ENCODE measurements around the gene C12orf43. TPM values are rescaled to one million over a fixed set of nuclear protein-coding genes. Genes with fewer than 3 reads are reported as not detected.

C12orf43 gene
- total RNA-seq, 1 experiment from 2014 or later, result 35.4 TPM

- H3K9me2 ChIP-seq (replicated peaks; ENCODE audit: low read length), result no peaks in the 10 kb centered on the region
- no peak overlapping the region for H2AFZ ChIP-seq (ENCODE audit: low read length)
- H3K27ac ChIP-seq (ENCODE audit: low read length), result no peak overlapping the region
- no peak overlapping the region for H3K4me3 ChIP-seq (ENCODE audit: low read length)
- no peak for DNase-seq
- no peaks in the 10 kb centered on the region for H3K27me3 ChIP-seq (ENCODE audit: low read length)
- H3F3A ChIP-seq (ENCODE audit: low read length, unreplicated experiment), result no peaks in the 10 kb centered on the region
- no peaks in the 10 kb centered on the region for H3K4me1 ChIP-seq (ENCODE audit: insufficient read depth, low read length)
- POLR2A ChIA-PET (ENCODE audit: unreplicated experiment), result no interaction called here
- H3K79me2 ChIP-seq (ENCODE audit: low read length), result no peaks in the 10 kb centered on the region
- no peaks in the 10 kb centered on the region for H3K36me3 ChIP-seq (ENCODE audit: low read depth, low read length)
- H3K9me3 ChIP-seq (ENCODE audit: low read length), result no peaks in the 10 kb centered on the region
- ATAC-seq, result no peak
- no peak overlapping the region for H3K4me2 ChIP-seq (ENCODE audit: low read length)
- TF ChIP-seq, protein P1, sequence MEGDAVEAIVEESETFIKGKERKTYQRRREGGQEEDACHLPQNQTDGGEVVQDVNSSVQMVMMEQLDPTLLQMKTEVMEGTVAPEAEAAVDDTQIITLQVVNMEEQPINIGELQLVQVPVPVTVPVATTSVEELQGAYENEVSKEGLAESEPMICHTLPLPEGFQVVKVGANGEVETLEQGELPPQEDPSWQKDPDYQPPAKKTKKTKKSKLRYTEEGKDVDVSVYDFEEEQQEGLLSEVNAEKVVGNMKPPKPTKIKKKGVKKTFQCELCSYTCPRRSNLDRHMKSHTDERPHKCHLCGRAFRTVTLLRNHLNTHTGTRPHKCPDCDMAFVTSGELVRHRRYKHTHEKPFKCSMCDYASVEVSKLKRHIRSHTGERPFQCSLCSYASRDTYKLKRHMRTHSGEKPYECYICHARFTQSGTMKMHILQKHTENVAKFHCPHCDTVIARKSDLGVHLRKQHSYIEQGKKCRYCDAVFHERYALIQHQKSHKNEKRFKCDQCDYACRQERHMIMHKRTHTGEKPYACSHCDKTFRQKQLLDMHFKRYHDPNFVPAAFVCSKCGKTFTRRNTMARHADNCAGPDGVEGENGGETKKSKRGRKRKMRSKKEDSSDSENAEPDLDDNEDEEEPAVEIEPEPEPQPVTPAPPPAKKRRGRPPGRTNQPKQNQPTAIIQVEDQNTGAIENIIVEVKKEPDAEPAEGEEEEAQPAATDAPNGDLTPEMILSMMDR (conservative IDR thresholded peaks at IDR 0.05; ENCODE audit: low read depth, low read length), result no peak
- TF ChIP-seq EZH2 (IDR thresholded peaks at IDR 0.05; ENCODE audit: low read length, unreplicated experiment) (no peak), EZH2phosphoT487 (IDR thresholded peaks at IDR 0.05; ENCODE audit: borderline replicate concordance, low read length) (no peak)
- H3K9ac ChIP-seq (ENCODE audit: low read length), result no peak overlapping the region
- intact Hi-C loops (cut with micrococcal nuclease), result no loop called here
- H4K20me1 ChIP-seq (ENCODE audit: low read length), result no peaks in the 10 kb centered on the region
- CTCF ChIA-PET, result no interaction called here
- BruUV-seq (replicated peaks), result no TSS peak
These were observed 34.8 kb downstream of the C12orf43 start for GRCh38 chr12:120981407-120981941.

DNA sequence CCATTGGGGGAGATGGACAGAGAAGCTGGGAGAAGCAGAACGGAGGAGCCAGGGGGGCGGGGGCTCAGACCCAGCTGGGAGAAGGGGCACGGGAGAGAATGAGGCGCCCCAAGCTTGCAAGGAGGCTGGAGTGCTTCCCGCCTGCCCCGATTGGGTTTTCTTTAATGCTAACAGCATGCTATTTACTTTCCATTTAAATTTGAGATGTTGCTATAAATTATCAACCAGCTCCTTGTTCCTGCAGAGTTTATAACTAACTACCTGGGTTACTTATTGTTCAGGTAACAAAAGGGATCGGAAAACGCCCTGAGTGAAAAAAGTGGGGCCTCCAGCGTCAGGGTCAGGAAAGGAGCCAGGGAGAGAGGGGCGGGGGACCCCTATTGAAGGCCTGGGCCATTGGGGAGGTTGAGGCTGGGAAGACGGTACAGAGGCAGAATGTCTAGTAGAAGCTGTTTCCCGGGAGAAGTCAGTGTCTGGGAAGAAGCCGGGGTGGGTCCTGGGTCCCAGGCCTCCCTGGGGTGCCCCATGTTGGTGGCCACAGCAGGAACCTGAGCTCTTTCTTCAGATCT lies 35.4 kb downstream of the C12orf43 start:
- Histone ChIP-seq H3K9me2 (replicated peaks; ENCODE audit: low read length) (no peaks in the 10 kb centered on the region), H3K4me3 (ENCODE audit: low read length) (no peak overlapping the region), H2AFZ (ENCODE audit: low read length) (no peak overlapping the region), H3K4me1 (ENCODE audit: insufficient read depth, low read length) (no peaks in the 10 kb centered on the region), H3K4me2 (ENCODE audit: low read length) (no peak overlapping the region), H3K27me3 (ENCODE audit: low read length) (no peaks in the 10 kb centered on the region), H3K79me2 (ENCODE audit: low read length) (no peaks in the 10 kb centered on the region), H4K20me1 (ENCODE audit: low read length) (no peaks in the 10 kb centered on the region), H3K27ac (ENCODE audit: low read length) (no peak overlapping the region), H3K36me3 (ENCODE audit: low read depth, low read length) (no peaks in the 10 kb centered on the region), H3K9me3 (ENCODE audit: low read length) (no peaks in the 10 kb centered on the region), H3K9ac (ENCODE audit: low read length) (no peak overlapping the region), H3F3A (ENCODE audit: low read length, unreplicated experiment) (no peaks in the 10 kb centered on the region)
- ATAC-seq (no peak), DNase-seq (no peak)
- no TSS peak for BruUV-seq (replicated peaks)
- ChIA-PET POLR2A (ENCODE audit: unreplicated experiment) (no interaction called here), CTCF (no interaction called here)
- intact Hi-C loops (cut with micrococcal nuclease), result no loop called here
- TF ChIP-seq EZH2 (IDR thresholded peaks at IDR 0.05; ENCODE audit: low read length, unreplicated experiment) (no peak), EZH2phosphoT487 (IDR thresholded peaks at IDR 0.05; ENCODE audit: borderline replicate concordance, low read length) (no peak)
- TF ChIP-seq, protein P1 (conservative IDR thresholded peaks at IDR 0.05; ENCODE audit: low read depth, low read length), result no peak

- BruUV-seq (replicated peaks), result no TSS peak
- H3K36me3 ChIP-seq (ENCODE audit: low read depth, low read length), result no peaks in the 10 kb centered on the region
- no peak overlapping the region for H3K4me2 ChIP-seq (ENCODE audit: low read length)
- H3K9me3 ChIP-seq (ENCODE audit: low read length), result no peaks in the 10 kb centered on the region
- H3K4me3 ChIP-seq (ENCODE audit: low read length), result no peak overlapping the region
- no peaks in the 10 kb centered on the region for H3K27me3 ChIP-seq (ENCODE audit: low read length)
- H3K27ac ChIP-seq (ENCODE audit: low read length), result no peak overlapping the region
- intact Hi-C loops (cut with micrococcal nuclease), result no loop called here
- ATAC-seq, result no peak
- no peaks in the 10 kb centered on the region for H3K79me2 ChIP-seq (ENCODE audit: low read length)
- TF ChIP-seq EZH2 (IDR thresholded peaks at IDR 0.05; ENCODE audit: low read length, unreplicated experiment), result no peak
- TF ChIP-seq EZH2phosphoT487 (IDR thresholded peaks at IDR 0.05; ENCODE audit: borderline replicate concordance, low read length), result no peak
- TF ChIP-seq, protein P1 (conservative IDR thresholded peaks at IDR 0.05; ENCODE audit: low read depth, low read length), result no peak
- H3F3A ChIP-seq (ENCODE audit: low read length, unreplicated experiment), result no peaks in the 10 kb centered on the region
- ChIA-PET POLR2A (ENCODE audit: unreplicated experiment) (no interaction called here), CTCF (no interaction called here)
- H4K20me1 ChIP-seq (ENCODE audit: low read length), result no peaks in the 10 kb centered on the region
- H3K4me1 ChIP-seq (ENCODE audit: insufficient read depth, low read length), result no peaks in the 10 kb centered on the region
- H3K9ac ChIP-seq (ENCODE audit: low read length), result no peak overlapping the region
- DNase-seq, result no peak
- H3K9me2 ChIP-seq (replicated peaks; ENCODE audit: low read length), result no peaks in the 10 kb centered on the region
- H2AFZ ChIP-seq (ENCODE audit: low read length), result no peak overlapping the region
These were observed 36.2 kb downstream of the C12orf43 start for GRCh38 chr12:120979862-120980696.
